KBM-7 (cell line): ENCODE results near the gene GDF9.
A peak's percentile ranks its signal among the peaks of the same experiment; 100 is the strongest.

Source experiments
- DNase-seq: peaks from one replicate; pipeline ENCODE4 v3.0.0-alpha.2; 2015
- in situ Hi-C: fragments of 300-500 bp; cut with MboI; formaldehyde crosslinking; loops from 2 replicates; pipeline ENCODE4 v1.14.3; 2020; ENCODE audit warnings: low sequenced_read_pairs, low pct_unique_long_range_greater_than_20kb, mixed read lengths

Gene GDF9, protein sequence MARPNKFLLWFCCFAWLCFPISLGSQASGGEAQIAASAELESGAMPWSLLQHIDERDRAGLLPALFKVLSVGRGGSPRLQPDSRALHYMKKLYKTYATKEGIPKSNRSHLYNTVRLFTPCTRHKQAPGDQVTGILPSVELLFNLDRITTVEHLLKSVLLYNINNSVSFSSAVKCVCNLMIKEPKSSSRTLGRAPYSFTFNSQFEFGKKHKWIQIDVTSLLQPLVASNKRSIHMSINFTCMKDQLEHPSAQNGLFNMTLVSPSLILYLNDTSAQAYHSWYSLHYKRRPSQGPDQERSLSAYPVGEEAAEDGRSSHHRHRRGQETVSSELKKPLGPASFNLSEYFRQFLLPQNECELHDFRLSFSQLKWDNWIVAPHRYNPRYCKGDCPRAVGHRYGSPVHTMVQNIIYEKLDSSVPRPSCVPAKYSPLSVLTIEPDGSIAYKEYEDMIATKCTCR

DNA sequence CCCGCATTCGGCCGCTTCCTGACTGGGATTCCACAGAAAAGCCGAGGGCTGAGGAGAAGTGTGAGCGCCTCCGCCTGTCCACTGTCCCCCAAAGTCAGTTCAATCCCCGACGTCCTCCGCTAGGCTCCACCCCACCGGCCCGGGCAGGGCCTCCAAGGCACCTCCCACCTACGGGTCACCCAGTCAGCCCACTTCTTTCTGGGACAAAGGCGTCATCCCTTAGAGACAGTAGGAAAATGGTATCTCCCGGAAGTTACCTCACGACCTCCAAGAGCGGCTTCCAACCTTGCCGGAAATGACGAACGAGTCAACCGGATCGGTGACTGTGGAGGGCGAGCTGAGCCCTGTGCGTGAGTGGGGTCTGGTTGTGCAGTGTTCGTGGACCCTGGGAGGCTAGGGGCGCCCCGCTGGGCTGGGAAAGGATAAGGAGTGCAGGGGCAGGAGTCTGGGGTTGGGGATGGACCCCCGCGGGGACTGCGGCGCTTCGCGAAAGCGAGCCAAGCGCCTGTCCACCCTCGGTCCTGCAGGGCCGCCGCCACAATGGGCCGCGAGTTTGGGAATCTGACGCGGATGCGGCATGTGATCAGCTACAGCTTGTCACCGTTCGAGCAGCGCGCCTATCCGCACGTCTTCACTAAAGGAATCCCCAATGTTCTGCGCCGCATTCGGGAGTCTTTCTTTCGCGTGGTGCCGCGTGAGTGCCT lies at the start of gene GDF9, which contains the start of gene UQCRQ:
Gene GDF9, minus strand, starts transcription at position 128 of the 704 bp plus-strand sequence. CDS start 1,936 bp downstream, outside the sequence.
Gene UQCRQ, plus strand, starts transcription at position 301 of the 704 bp plus-strand sequence. Its CDS starts 240 bp downstream, at position 541.
- DNase-seq = peak; percentile 99
- in situ Hi-C loops = no loop called here

GRCh38 chr5:132915681-132916080 lies 49.4 kb upstream of the GDF9 start:
- DNase-seq = no peak

GRCh38 chr5:132909702-132910101 lies 43.4 kb upstream of the GDF9 start:
- no peak for DNase-seq
- in situ Hi-C loops = no loop called here

More at GRCh38 chr5:132915681-132916080, 49.4 kb upstream of the GDF9 start:
- in situ Hi-C loops = no loop called here

GRCh38 chr5:132907161-132907560 lies 40.9 kb upstream of the GDF9 start:
- DNase-seq = no peak
- in situ Hi-C loops = no loop called here

- DNase-seq = peak; percentile 16
- in situ Hi-C loops = no loop called here
These were observed 39.7 kb upstream of the GDF9 start for GRCh38 chr5:132905938-132906337.

DNA sequence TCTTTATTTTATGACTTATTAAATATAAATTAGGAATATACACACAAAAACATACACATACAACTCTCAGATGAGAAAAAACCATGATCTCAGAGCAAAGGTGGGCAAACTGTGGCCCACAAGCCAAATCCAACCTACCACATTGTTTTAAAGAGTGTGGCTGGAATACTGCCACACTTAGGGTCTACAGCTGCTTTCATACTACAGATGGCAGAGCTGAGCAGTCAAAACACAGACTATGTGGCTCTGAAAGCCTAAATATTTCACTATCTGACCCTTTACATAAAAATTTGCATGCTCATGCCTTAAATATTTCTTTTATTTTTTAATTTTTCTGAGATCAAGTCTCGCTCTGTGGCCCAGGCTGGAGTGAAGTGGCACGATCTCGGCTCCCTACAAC lies 35.5 kb upstream of the GDF9 start:
- no peak for DNase-seq
- in situ Hi-C loops = no loop called here

DNA sequence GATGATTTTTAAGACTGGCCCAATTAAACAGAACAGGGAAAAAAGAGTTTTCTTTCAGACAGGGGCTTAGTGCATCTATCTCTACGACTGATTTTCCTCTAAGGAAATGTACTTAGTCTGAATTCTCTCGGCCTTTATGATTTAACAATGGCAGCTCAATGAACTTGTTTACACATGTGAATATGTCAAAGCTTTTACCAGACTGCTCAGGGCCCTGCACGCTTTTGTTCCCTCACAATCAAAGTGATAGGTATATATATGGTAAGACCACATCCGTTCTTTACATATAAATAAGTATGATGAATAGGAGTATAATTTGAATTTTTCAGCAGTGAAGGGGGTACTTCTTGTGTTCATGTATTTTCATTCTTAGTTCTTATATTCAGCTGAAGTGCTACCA lies 34.8 kb upstream of the GDF9 start:
- no peak for DNase-seq
- in situ Hi-C loops = no loop called here

GRCh38 chr5:132898094-132898493 lies 31.8 kb upstream of the GDF9 start:
- in situ Hi-C loops = no loop called here
- no peak for DNase-seq

- in situ Hi-C loops = no loop called here
- no peak for DNase-seq
These were observed 30.4 kb upstream of the GDF9 start for GRCh38 chr5:132896685-132897084.

GRCh38 chr5:132895719-132896305 lies 29.5 kb upstream of the GDF9 start:
- in situ Hi-C loops = no loop called here
- no peak for DNase-seq

DNA sequence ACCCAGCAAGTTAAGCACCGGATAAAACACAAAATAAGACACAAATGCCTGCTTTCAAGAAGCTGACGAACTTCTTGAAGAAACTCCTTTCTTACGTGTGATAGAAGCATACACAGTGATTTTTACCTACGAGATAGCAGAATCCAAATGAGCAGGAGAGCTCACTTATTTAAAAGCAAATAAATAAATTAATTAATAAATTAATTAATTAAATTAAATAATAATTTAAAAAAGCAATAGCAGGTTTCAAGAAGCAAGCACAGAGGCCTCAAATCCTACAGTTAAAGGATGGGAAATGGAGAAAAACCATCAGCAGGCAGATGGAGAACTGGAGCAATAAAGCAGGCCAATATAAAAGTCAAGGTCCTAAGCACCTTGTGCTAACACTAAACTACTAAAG lies 24.5 kb upstream of the GDF9 start:
- in situ Hi-C loops = no loop called here
- no peak for DNase-seq

- in situ Hi-C loops = no loop called here
- DNase-seq = no peak
These were observed 23.2 kb upstream of the GDF9 start for GRCh38 chr5:132889501-132889900.

GRCh38 chr5:132887283-132887682 lies 21.0 kb upstream of the GDF9 start:
- in situ Hi-C loops = no loop called here
- no peak for DNase-seq

DNA sequence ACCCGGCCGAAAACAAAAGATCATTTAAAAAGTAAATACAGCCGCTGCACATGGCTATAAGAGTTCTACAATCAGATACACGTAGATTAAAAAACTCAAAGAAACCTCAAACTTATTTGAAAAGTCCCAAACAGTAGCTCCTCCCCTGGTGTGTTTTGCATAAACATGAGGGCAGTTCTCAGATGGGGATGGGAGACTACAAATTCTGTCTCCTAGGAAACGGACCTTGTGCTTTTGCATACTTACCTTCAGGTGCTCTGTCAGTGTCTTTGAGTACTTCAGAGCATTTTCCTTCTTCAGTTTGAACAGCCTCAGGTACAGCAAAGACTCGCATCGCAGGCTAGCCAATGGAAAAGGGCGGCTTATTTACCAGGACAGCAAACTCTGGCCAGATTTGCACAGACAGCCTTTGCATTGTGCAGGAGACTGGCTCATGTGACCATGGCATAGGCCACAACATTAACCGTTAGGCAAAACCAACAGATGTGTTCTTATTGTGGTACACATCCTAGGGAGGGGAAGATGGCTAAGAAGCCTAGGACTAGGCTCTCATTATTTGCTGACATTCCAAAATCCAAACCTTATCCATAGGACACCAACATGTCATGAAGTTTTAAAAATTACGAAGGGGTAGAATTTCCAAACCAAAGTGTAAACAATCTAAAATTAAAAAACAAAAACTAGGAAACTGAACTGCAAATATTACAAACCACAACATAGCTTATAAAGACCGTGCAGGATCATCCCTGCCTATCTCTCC lies 20.0 kb upstream of the GDF9 start:
- no peak for DNase-seq
- in situ Hi-C loops = no loop called here

DNA sequence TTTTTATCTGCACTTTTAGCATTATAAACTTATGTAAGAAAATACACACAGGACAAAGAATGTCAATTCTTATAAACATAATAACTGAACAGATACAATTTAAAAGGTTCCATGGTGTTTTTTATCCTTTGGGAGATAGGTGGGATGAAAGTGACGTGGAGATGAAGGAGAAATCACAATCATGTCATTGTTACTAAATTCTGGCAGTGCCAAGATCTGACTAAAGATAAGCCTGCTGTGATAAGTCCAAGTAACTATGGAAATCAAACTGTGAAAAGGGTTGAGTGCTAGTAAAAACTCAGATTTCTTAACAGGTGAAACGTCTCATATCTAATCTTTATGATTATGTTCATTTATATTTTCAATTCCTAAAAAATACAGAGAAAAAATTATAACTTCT lies 18.3 kb upstream of the GDF9 start:
- DNase-seq = no peak
- in situ Hi-C loops = no loop called here

DNA sequence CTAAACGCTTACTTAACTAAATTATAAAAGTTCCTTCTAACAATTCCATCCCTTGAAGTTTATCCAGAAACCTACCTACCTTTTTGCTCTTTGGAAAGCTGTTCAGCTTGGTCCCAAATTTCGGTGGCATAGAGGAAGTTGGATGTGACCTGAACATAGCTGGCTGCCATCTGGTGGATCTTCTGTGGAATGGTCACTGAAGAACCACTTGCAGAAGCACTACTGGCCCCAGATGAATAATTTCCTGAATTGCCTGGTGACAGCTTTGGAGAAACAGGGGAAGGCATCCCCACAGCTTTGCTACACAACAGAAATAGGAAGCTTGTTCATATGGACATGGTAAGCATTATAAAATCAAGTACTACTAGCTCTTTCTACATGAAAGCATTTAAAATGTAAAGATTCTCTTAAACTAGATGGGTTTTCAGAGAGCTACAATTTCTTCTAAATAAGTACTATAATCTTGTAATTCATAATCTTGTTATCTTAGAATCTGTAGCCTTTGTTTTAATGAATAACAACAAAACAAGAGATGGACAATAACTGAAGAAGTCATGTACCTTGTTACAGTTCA lies 17.1 kb upstream of the GDF9 start:
- in situ Hi-C loops = no loop called here
- peak; percentile 80 for DNase-seq

- DNase-seq = no peak
- in situ Hi-C loops = no loop called here
These were observed 11.7 kb upstream of the GDF9 start for GRCh38 chr5:132877938-132878337.

DNA sequence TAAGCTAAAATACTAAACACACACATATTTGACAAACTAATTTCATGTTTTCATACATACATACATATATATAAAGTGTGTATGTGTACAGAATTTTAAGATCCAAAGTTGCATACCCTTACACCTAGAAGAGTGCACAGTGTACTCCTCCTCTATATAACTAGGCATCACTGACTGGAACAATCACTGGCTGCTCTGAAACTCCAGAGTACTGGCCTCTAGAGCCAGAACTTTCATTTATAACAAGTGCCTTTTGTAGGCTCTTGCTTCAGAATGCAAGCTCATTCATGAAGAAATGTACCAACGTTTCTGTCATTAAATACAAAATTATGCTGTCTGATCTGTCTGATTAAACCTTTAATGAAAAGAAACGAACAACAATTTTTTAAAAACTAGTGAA lies 11.2 kb upstream of the GDF9 start:
- no peak for DNase-seq

More for the DNA sequence above, 11.2 kb upstream of the GDF9 start:
- in situ Hi-C loops = no loop called here
